Measurements from ENCODE around the gene ARHGEF28. TPM values are rescaled to one million over a fixed set of nuclear protein-coding genes. Genes with fewer than 3 reads are reported as not detected.

ARHGEF28 gene
- total and polyA plus RNA-seq, 5 experiments from 2014 or later, result 0.52 TPM; not detected in 4

GRCh38 chr5:73908846-73909245 lies 282.9 kb downstream of the ARHGEF28 start:
- no peaks in the 10 kb centered on the region for H3K9me3 Mint-ChIP-seq
- DNase-seq, result no peak
- H3K27ac Mint-ChIP-seq, result no peak overlapping the region
- ATAC-seq, result no peak
- no peak overlapping the region for H3K4me3 Mint-ChIP-seq
- H3K36me3 Mint-ChIP-seq, result no peaks in the 10 kb centered on the region
- no peaks in the 10 kb centered on the region for H3K4me1 Mint-ChIP-seq
- POLR2A ChIA-PET, result no interaction called here
- peaks cover 0 to 11% (median 2%) of the 10 kb centered on the region in 5 donors for H3K27me3 Mint-ChIP-seq

GRCh38 chr5:73909474-73909873 lies 283.5 kb downstream of the ARHGEF28 start:
- no peak overlapping the region for H3K4me3 Mint-ChIP-seq
- ATAC-seq, result no peak
- H3K27ac Mint-ChIP-seq, result no peak overlapping the region
- H3K36me3 Mint-ChIP-seq, result no peaks in the 10 kb centered on the region
- POLR2A ChIA-PET, result no interaction called here
- H3K27me3 Mint-ChIP-seq, result peaks cover 0 to 11% (median 2%) of the 10 kb centered on the region in 5 donors
- no peaks in the 10 kb centered on the region for H3K4me1 Mint-ChIP-seq
- no peaks in the 10 kb centered on the region for H3K9me3 Mint-ChIP-seq
- no peak for DNase-seq

- H3K9me3 Mint-ChIP-seq, result no peaks in the 10 kb centered on the region
- ATAC-seq (no peak), DNase-seq (no peak)
- no peak overlapping the region for H3K4me3 Mint-ChIP-seq
- no peaks in the 10 kb centered on the region for H3K36me3 Mint-ChIP-seq
- POLR2A ChIA-PET, result no interaction called here
- H3K4me1 Mint-ChIP-seq, result no peaks in the 10 kb centered on the region
- no peak overlapping the region for H3K27ac Mint-ChIP-seq
- peaks cover 0 to 8% (median 2%) of the 10 kb centered on the region in 5 donors for H3K27me3 Mint-ChIP-seq
Measured at GRCh38 chr5:73911761-73912393, 285.9 kb downstream of the ARHGEF28 start.

GRCh38 chr5:73912821-73913271 lies 286.9 kb downstream of the ARHGEF28 start:
- Mint-ChIP-seq H3K27ac (no peak overlapping the region), H3K4me1 (no peaks in the 10 kb centered on the region), H3K9me3 (no peaks in the 10 kb centered on the region), H3K4me3 (no peak overlapping the region), H3K27me3 (peaks cover 0 to 8% (median 0%) of the 10 kb centered on the region in 5 donors), H3K36me3 (no peaks in the 10 kb centered on the region)
- POLR2A ChIA-PET, result no interaction called here
- no peak for ATAC-seq
- no peak for DNase-seq

GRCh38 chr5:73913971-73914370 lies 288.0 kb downstream of the ARHGEF28 start:
- ATAC-seq (no peak), DNase-seq (no peak)
- Mint-ChIP-seq H3K27ac (no peak overlapping the region), H3K36me3 (no peaks in the 10 kb centered on the region), H3K4me1 (no peaks in the 10 kb centered on the region), H3K9me3 (no peaks in the 10 kb centered on the region), H3K27me3 (peaks cover 0 to 5% (median 0%) of the 10 kb centered on the region in 5 donors), H3K4me3 (no peak overlapping the region)
- POLR2A ChIA-PET, result no interaction called here

GRCh38 chr5:73915345-73915744 lies 289.3 kb downstream of the ARHGEF28 start:
- ATAC-seq (no peak), DNase-seq (no peak)
- peaks cover 0 to 3% (median 0%) of the 10 kb centered on the region in 5 donors for H3K27me3 Mint-ChIP-seq
- H3K9me3 Mint-ChIP-seq, result no peaks in the 10 kb centered on the region
- POLR2A ChIA-PET, result no interaction called here
- no peaks in the 10 kb centered on the region for H3K4me1 Mint-ChIP-seq
- H3K36me3 Mint-ChIP-seq, result no peaks in the 10 kb centered on the region
- H3K27ac Mint-ChIP-seq, result no peak overlapping the region
- no peak overlapping the region for H3K4me3 Mint-ChIP-seq

- Mint-ChIP-seq H3K27me3 (peaks cover 0 to 3% (median 0%) of the 10 kb centered on the region in 5 donors), H3K9me3 (no peaks in the 10 kb centered on the region), H3K36me3 (no peaks in the 10 kb centered on the region), H3K4me3 (no peak overlapping the region), H3K27ac (no peak overlapping the region), H3K4me1 (no peaks in the 10 kb centered on the region)
- ATAC-seq (no peak), DNase-seq (no peak)
- POLR2A ChIA-PET, result no interaction called here
Measured at GRCh38 chr5:73917433-73917832, 291.4 kb downstream of the ARHGEF28 start.

- H3K36me3 Mint-ChIP-seq, result no peaks in the 10 kb centered on the region
- POLR2A ChIA-PET, result no interaction called here
- no peak overlapping the region for H3K27ac Mint-ChIP-seq
- no peak overlapping the region for H3K4me3 Mint-ChIP-seq
- H3K4me1 Mint-ChIP-seq, result no peaks in the 10 kb centered on the region
- ATAC-seq (no peak), DNase-seq (no peak)
- peaks cover 0 to 3% (median 0%) of the 10 kb centered on the region in 5 donors for H3K27me3 Mint-ChIP-seq
- H3K9me3 Mint-ChIP-seq, result no peaks in the 10 kb centered on the region
Measured at GRCh38 chr5:73917891-73918290, 291.9 kb downstream of the ARHGEF28 start.

GRCh38 chr5:73918791-73919221 lies 292.8 kb downstream of the ARHGEF28 start:
- no peak overlapping the region for H3K4me3 Mint-ChIP-seq
- no peak for ATAC-seq
- H3K36me3 Mint-ChIP-seq, result no peaks in the 10 kb centered on the region
- no peaks in the 10 kb centered on the region for H3K9me3 Mint-ChIP-seq
- H3K27ac Mint-ChIP-seq, result no peak overlapping the region
- no peaks in the 10 kb centered on the region for H3K4me1 Mint-ChIP-seq
- POLR2A ChIA-PET, result no interaction called here
- no peak for DNase-seq
- H3K27me3 Mint-ChIP-seq, result peaks cover 0 to 3% (median 0%) of the 10 kb centered on the region in 5 donors

- DNase-seq (no peak), ATAC-seq (no peak)
- H3K36me3 Mint-ChIP-seq, result no peaks in the 10 kb centered on the region
- no peak overlapping the region for H3K27ac Mint-ChIP-seq
- POLR2A ChIA-PET, result no interaction called here
- no peaks in the 10 kb centered on the region for H3K9me3 Mint-ChIP-seq
- peaks cover 3 to 20% (median 8%) of the 10 kb centered on the region in 5 donors for H3K27me3 Mint-ChIP-seq
- H3K4me1 Mint-ChIP-seq, result no peaks in the 10 kb centered on the region
- H3K4me3 Mint-ChIP-seq, result no peak overlapping the region
Measured at GRCh38 chr5:73921741-73922140, 295.7 kb downstream of the ARHGEF28 start.

GRCh38 chr5:73922224-73922623 lies 296.2 kb downstream of the ARHGEF28 start:
- Mint-ChIP-seq H3K4me3 (no peak overlapping the region), H3K36me3 (no peaks in the 10 kb centered on the region), H3K4me1 (no peaks in the 10 kb centered on the region), H3K27ac (no peak overlapping the region), H3K27me3 (peaks cover 3 to 21% (median 9%) of the 10 kb centered on the region in 5 donors), H3K9me3 (no peaks in the 10 kb centered on the region)
- ATAC-seq, result no peak
- POLR2A ChIA-PET, result no interaction called here
- no peak for DNase-seq

- no peaks in the 10 kb centered on the region for H3K4me1 Mint-ChIP-seq
- no peaks in the 10 kb centered on the region for H3K36me3 Mint-ChIP-seq
- peaks cover 3 to 21% (median 9%) of the 10 kb centered on the region in 5 donors for H3K27me3 Mint-ChIP-seq
- H3K27ac Mint-ChIP-seq, result no peak overlapping the region
- DNase-seq (no peak), ATAC-seq (no peak)
- H3K9me3 Mint-ChIP-seq, result no peaks in the 10 kb centered on the region
- POLR2A ChIA-PET, result no interaction called here
- no peak overlapping the region for H3K4me3 Mint-ChIP-seq
Measured at GRCh38 chr5:73922875-73923557, 297.0 kb downstream of the ARHGEF28 start.

GRCh38 chr5:73928476-73929070 lies 302.6 kb downstream of the ARHGEF28 start:
- H3K9me3 Mint-ChIP-seq, result no peaks in the 10 kb centered on the region
- POLR2A ChIA-PET, result no interaction called here
- H3K4me1 Mint-ChIP-seq, result no peaks in the 10 kb centered on the region
- peaks cover 4 to 21% (median 6%) of the 10 kb centered on the region in 5 donors for H3K27me3 Mint-ChIP-seq
- H3K36me3 Mint-ChIP-seq, result no peaks in the 10 kb centered on the region
- no peak for DNase-seq
- H3K4me3 Mint-ChIP-seq, result no peak overlapping the region
- no peak for ATAC-seq
- H3K27ac Mint-ChIP-seq, result no peak overlapping the region

Measured in naive thymus-derived CD8-positive, alpha-beta T cell (primary cell).